RKO (cell line): ENCODE results near the gene PIGO.
A peak's percentile ranks its signal among the peaks of the same experiment; 100 is the strongest.

Source experiments
- DNase-seq: peaks from one replicate; pipeline ENCODE4 v3.0.0-alpha.2; 2016; ENCODE audit warnings: low spot score

The PIGO gene

GRCh38 chr9:35106343-35106730 is 9.9 kb upstream of the PIGO start:
- DNase-seq: no peak

- no peak for DNase-seq
Measured at GRCh38 chr9:35105571-35106342, 9.4 kb upstream of the PIGO start.

- no peak for DNase-seq
Measured at GRCh38 chr9:35105126-35105525, 8.7 kb upstream of the PIGO start.

GRCh38 chr9:35104586-35104985 is 8.2 kb upstream of the PIGO start:
- no peak for DNase-seq

- DNase-seq: no peak
Measured at GRCh38 chr9:35103660-35104191, 7.3 kb upstream of the PIGO start.

- DNase-seq: peak; percentile 97
Measured at GRCh38 chr9:35102769-35103659, 6.6 kb upstream of the PIGO start, which contains the start of gene STOML2. TSS of gene STOML2 (minus strand) at chr9:35103131. CDS start at chr9:35103094, 37 bp downstream.

GRCh38 chr9:35102465-35102768 is 6.0 kb upstream of the PIGO start:
- DNase-seq: peak; percentile 17

GRCh38 chr9:35097573-35097972 is 1.2 kb upstream of the PIGO start:
- DNase-seq: no peak

- DNase-seq: no peak
Measured at GRCh38 chr9:35091536-35091935, 4.9 kb downstream of the PIGO start.

GRCh38 chr9:35089434-35089833 is 7.0 kb downstream of the PIGO start:
- DNase-seq: no peak

GRCh38 chr9:35085078-35085477 is 11.3 kb downstream of the PIGO start:
- DNase-seq: no peak

GRCh38 chr9:35079426-35080341 is 16.7 kb downstream of the PIGO start, which contains the start of gene FANCG:
TSS of gene FANCG (minus strand) at chr9:35079942. CDS start at chr9:35079524, 418 bp downstream.
- DNase-seq: peak; percentile 93

GRCh38 chr9:35079041-35079425 is 17.4 kb downstream of the PIGO start:
- DNase-seq: no peak

GRCh38 chr9:35078066-35078465 is 18.3 kb downstream of the PIGO start:
- no peak for DNase-seq

GRCh38 chr9:35076848-35077247 is 19.5 kb downstream of the PIGO start:
- DNase-seq: no peak

GRCh38 chr9:35075358-35075757 is 21.0 kb downstream of the PIGO start:
- DNase-seq: no peak

GRCh38 chr9:35074791-35075190 is 21.6 kb downstream of the PIGO start:
- no peak for DNase-seq

- no peak for DNase-seq
Measured at GRCh38 chr9:35074141-35074540, 22.2 kb downstream of the PIGO start.

GRCh38 chr9:35073279-35073612 is 23.1 kb downstream of the PIGO start:
- DNase-seq: no peak

- DNase-seq: peak; percentile 99
Measured at GRCh38 chr9:35072461-35073278, 23.7 kb downstream of the PIGO start, which contains the start of gene VCP. TSS of gene VCP (minus strand) at chr9:35072625. CDS start at chr9:35072353, 272 bp downstream.
